ENCODE results near the gene PIK3CD. TPM values are rescaled to one million over a fixed set of nuclear protein-coding genes. Genes with fewer than 3 reads are reported as not detected.
A peak's percentile ranks its signal among the peaks of the same experiment; 100 is the strongest.

PIK3CD gene
- total RNA-seq, 1 donor: 14.1 TPM

GRCh38 chr1:9634582-9634981 is 16.9 kb upstream of the PIK3CD start:
- no peaks in the 10 kb centered on the region for H3K36me3 ChIP-seq (ENCODE audit: insufficient read depth, low read length)
- no peak for TF ChIP-seq CTCF (IDR thresholded peaks at IDR 0.05; ENCODE audit: extremely low read depth, low read depth, low read length)
- no peaks in the 10 kb centered on the region for H3K27me3 ChIP-seq (ENCODE audit: insufficient read depth, low read length)
- no peaks in the 10 kb centered on the region for H3K9me3 ChIP-seq (ENCODE audit: low read depth, low read length)
- no peaks in the 10 kb centered on the region for H3K4me1 ChIP-seq (ENCODE audit: insufficient read depth, low read length)
- DNase-seq (ENCODE audit: insufficient read length, low spot score, missing footprints): no peak
- no peak overlapping the region for H3K4me3 ChIP-seq (ENCODE audit: insufficient read depth, low read length)
- no peak overlapping the region for H2AFZ ChIP-seq (ENCODE audit: low read length)
- no peaks in the 10 kb centered on the region for H4K20me1 ChIP-seq (ENCODE audit: insufficient read depth, low read length)
- no peak overlapping the region for H3K27ac ChIP-seq (ENCODE audit: low read depth, low read length)
- no peak overlapping the region for H3K4me2 ChIP-seq (ENCODE audit: insufficient read depth, low read length)
- no peaks in the 10 kb centered on the region for H3K79me2 ChIP-seq (ENCODE audit: insufficient read depth, low read length)

GRCh38 chr1:9639227-9639626 is 12.3 kb upstream of the PIK3CD start:
- Histone ChIP-seq H3K27me3 (ENCODE audit: insufficient read depth, low read length) (peaks cover 5% of the 10 kb centered on the region), H3K79me2 (ENCODE audit: insufficient read depth, low read length) (no peaks in the 10 kb centered on the region), H3K36me3 (ENCODE audit: insufficient read depth, low read length) (no peaks in the 10 kb centered on the region), H3K4me1 (ENCODE audit: insufficient read depth, low read length) (no peaks in the 10 kb centered on the region), H3K4me3 (ENCODE audit: insufficient read depth, low read length) (no peak overlapping the region), H3K4me2 (ENCODE audit: insufficient read depth, low read length) (no peak overlapping the region), H2AFZ (ENCODE audit: low read length) (no peak overlapping the region), H3K27ac (ENCODE audit: low read depth, low read length) (no peak overlapping the region), H4K20me1 (ENCODE audit: insufficient read depth, low read length) (no peaks in the 10 kb centered on the region), H3K9me3 (ENCODE audit: low read depth, low read length) (no peaks in the 10 kb centered on the region)
- peak; percentile 18 for DNase-seq (ENCODE audit: insufficient read length, low spot score, missing footprints)
- no peak for TF ChIP-seq CTCF (IDR thresholded peaks at IDR 0.05; ENCODE audit: extremely low read depth, low read depth, low read length)

GRCh38 chr1:9643351-9644256 is 7.9 kb upstream of the PIK3CD start:
- H3K9me3 ChIP-seq (ENCODE audit: low read depth, low read length): no peaks in the 10 kb centered on the region
- no peak for TF ChIP-seq CTCF (IDR thresholded peaks at IDR 0.05; ENCODE audit: extremely low read depth, low read depth, low read length)
- no peaks in the 10 kb centered on the region for H4K20me1 ChIP-seq (ENCODE audit: insufficient read depth, low read length)
- no peak overlapping the region for H2AFZ ChIP-seq (ENCODE audit: low read length)
- no peaks in the 10 kb centered on the region for H3K79me2 ChIP-seq (ENCODE audit: insufficient read depth, low read length)
- DNase-seq (ENCODE audit: insufficient read length, low spot score, missing footprints): no peak
- no peak overlapping the region for H3K27ac ChIP-seq (ENCODE audit: low read depth, low read length)
- H3K36me3 ChIP-seq (ENCODE audit: insufficient read depth, low read length): no peaks in the 10 kb centered on the region
- no peaks in the 10 kb centered on the region for H3K4me1 ChIP-seq (ENCODE audit: insufficient read depth, low read length)
- no peak overlapping the region for H3K4me3 ChIP-seq (ENCODE audit: insufficient read depth, low read length)
- H3K27me3 ChIP-seq (ENCODE audit: insufficient read depth, low read length): peaks cover 5% of the 10 kb centered on the region
- no peak overlapping the region for H3K4me2 ChIP-seq (ENCODE audit: insufficient read depth, low read length)

- no peak overlapping the region for H3K4me2 ChIP-seq (ENCODE audit: insufficient read depth, low read length)
- no peaks in the 10 kb centered on the region for H3K79me2 ChIP-seq (ENCODE audit: insufficient read depth, low read length)
- H3K27ac ChIP-seq (ENCODE audit: low read depth, low read length): no peak overlapping the region
- no peak overlapping the region for H3K4me3 ChIP-seq (ENCODE audit: insufficient read depth, low read length)
- no peak for TF ChIP-seq CTCF (IDR thresholded peaks at IDR 0.05; ENCODE audit: extremely low read depth, low read depth, low read length)
- H3K4me1 ChIP-seq (ENCODE audit: insufficient read depth, low read length): no peaks in the 10 kb centered on the region
- no peaks in the 10 kb centered on the region for H3K36me3 ChIP-seq (ENCODE audit: insufficient read depth, low read length)
- no peaks in the 10 kb centered on the region for H4K20me1 ChIP-seq (ENCODE audit: insufficient read depth, low read length)
- H2AFZ ChIP-seq (ENCODE audit: low read length): no peak overlapping the region
- no peaks in the 10 kb centered on the region for H3K9me3 ChIP-seq (ENCODE audit: low read depth, low read length)
- peak; percentile 38 for DNase-seq (ENCODE audit: insufficient read length, low spot score, missing footprints)
- H3K27me3 ChIP-seq (ENCODE audit: insufficient read depth, low read length): peaks cover 6% of the 10 kb centered on the region
Observed at GRCh38 chr1:9646037-9646436, 5.5 kb upstream of the PIK3CD start.

Data from osteoblast (primary cell).